NCI-H2196 treated with DMSO at 0.1 percent for 48 hours (cell line): Measurements from ENCODE around the gene SCT.

Experiments used
- DNase-seq: peaks from one replicate; lab custom pipeline; 2025; ENCODE audit not compliant: unreplicated experiment; lab: John Stamatoyannopoulos, UW

Gene SCT

GRCh38 chr11:643849-644738 is 17.1 kb upstream of the SCT start:
- no peak for DNase-seq

DNA sequence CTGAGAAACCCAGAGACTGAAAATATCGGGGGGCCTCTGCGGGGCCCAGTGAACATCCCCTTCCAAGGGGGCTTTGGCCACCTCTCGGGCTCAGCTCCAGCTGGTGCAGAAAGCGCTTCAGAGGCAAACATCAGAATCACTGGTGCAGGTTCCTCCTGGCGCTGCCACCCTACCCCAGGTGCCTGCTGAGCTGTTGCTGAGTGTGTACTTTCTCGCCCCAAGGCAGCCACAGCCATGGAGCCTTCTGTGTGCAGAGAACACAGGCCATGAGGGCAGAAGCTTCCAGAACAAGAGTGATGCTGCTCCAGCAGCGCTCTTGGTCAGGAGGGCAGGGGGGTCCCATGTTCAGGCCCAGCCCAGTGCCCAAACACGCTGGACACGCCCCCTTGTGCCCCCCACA is 16.4 kb upstream of the SCT start:
- no peak for DNase-seq

GRCh38 chr11:641806-642370 is 14.9 kb upstream of the SCT start:
- no peak for DNase-seq

DNA sequence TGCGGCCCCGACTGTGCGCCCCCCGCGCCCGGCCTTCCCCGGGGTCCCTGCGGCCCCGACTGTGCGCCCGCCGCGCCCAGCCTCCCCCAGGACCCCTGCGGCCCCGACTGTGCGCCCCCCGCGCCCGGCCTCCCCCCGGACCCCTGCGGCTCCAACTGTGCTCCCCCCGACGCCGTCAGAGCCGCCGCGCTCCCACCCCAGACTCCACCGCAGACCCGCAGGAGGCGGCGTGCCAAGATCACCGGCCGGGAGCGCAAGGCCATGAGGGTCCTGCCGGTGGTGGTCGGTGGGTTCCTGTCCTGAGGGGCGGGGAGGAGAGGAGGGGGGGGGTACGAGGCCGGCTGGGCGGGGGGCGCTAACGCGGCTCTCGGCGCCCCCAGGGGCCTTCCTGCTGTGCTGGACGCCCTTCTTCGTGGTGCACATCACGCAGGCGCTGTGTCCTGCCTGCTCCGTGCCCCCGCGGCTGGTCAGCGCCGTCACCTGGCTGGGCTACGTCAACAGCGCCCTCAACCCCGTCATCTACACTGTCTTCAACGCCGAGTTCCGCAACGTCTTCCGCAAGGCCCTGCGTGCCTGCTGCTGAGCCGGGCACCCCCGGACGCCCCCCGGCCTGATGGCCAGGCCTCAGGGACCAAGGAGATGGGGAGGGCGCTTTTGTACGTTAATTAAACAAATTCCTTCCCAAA is 13.2 kb upstream of the SCT start:
- no peak for DNase-seq

- no peak for DNase-seq
Measured at GRCh38 chr11:639332-639955, 12.5 kb upstream of the SCT start.

DNA sequence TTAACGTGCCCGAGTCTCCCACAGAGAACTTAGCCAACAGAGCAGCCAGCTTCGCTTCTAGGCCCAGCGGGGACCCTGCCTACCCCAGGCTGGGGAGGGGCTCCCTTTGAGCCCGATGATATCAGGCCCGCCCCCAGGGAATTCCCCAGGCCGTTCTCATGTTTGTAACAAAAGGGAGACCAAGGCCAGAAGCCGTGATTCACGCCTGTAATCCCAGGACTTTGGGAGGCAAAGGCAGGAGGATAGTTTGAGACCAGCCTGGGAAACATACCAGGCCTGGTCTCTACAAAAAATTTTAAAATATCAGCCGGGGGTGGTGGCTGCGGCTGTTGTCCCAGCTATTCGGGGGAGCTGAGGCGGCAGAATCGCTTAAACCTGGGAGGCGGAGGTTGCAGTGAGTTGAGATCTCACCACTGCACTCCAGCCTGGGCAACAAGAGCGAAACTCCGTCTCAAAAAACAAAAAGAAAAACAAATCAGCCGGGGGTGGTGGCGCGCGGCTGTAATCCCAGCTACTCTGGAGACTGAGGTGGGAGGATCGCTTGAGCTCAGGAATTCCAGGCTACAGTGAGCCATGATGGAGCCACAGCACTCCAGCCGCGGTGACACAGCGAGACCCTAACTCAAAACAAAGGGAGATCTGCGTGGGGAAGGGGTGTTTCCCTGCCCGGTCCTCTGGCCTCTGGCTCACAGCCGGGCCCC is 11.8 kb upstream of the SCT start:
- no peak for DNase-seq

GRCh38 chr11:637593-638521 is 10.9 kb upstream of the SCT start:
- DNase-seq: no peak

GRCh38 chr11:637333-637592 is 10.3 kb upstream of the SCT start:
- no peak for DNase-seq

DNA sequence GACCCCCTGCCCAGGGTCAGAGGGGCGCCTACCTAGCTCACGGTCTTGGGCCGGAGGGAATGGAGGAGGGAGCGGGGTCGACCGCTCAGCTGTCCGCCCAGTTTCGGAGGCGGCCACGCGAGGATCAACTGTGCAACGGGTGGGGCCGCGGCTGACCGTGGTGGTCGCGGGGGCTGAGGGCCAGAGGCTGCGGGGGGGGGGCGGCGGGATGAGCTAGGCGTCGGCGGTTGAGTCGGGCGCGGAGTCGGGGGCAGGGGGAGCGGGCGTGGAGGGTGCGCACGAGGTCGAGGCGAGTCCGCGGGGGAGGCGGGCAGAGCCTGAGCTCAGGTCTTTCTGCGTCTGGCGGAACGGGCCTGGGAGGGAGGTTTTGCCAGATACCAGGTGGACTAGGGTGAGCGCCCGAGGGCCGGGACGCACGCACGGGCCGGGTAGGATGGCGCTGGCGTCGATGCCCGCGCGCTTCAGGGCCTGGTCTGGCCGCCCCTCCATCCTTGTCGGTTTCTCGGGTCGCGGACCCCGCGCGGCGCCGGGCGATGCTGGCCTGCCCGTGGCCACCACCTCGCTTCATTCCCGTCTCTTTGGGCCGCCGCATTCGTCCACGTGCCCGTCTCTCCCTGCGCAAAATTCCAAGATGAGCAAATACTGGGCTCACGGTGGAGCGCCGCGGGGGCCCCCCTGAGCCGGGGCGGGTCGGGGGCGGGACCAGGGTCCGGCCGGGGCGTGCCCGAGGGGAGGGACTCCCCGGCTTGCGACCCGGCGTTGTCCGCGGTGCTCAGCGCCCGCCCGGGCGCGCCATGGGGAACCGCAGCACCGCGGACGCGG is 9.7 kb upstream of the SCT start, which contains the start of gene DRD4:
Gene DRD4, plus strand, starts transcription at position 759 of the 822 bp plus-strand sequence. Its CDS starts 36 bp downstream, at position 795.
- DNase-seq: no peak

DNA sequence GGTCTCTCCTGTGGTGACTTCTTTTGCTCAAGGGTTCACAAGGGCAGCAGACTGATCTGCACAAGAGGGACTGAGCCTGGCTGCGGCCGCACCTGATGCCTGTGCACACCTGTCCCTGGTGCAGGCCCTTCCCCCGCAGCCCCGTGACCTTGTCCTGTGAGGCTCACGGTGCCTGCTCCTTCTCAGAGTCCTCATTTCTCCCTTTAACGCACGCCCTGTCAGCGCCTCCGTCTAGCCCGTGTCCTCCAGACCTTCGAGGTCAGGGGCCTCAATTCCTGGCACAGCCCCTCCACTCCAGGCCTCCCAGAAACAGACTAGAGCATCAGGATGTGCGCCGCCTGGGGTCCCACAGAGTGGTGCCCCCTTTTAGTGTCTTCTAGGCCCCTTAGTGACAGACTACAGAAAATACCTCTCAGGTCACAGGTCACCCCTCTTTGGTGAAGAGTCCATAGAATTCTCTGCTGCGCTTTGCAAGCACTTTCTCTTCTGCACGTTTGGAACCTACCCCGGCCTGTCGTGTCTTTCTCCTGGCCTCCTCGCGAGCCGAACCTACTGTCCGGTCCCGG is 9.0 kb upstream of the SCT start:
- DNase-seq: no peak

GRCh38 chr11:630871-631270 is 3.9 kb upstream of the SCT start:
- DNase-seq: no peak

GRCh38 chr11:629237-629583 is 2.2 kb upstream of the SCT start:
- no peak for DNase-seq

- DNase-seq: no peak
Measured at GRCh38 chr11:628056-628455, 1.1 kb upstream of the SCT start.

DNA sequence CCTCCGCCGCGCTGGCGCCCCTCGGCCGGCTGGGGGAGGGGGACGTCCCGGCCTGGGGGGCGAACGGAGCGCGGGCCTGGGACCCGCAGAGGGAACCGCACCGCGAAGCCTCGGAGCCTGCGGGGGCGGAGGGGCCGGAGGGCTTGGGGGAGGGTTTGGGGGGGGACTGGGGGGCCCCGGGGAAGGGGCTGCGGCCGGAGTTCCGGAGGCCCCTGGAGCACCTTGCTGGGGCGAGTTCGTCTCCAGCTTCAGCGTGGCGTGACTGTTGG is 261 bp upstream of the SCT start:
- no peak for DNase-seq

- no peak for DNase-seq
Measured at GRCh38 chr11:625636-626268, 1.2 kb downstream of the SCT start.

GRCh38 chr11:624705-625635 is 2.0 kb downstream of the SCT start, which contains the start of gene CDHR5:
TSS of gene CDHR5 (minus strand) at chr11:624955. CDS start at chr11:624902, 53 bp downstream.
- DNase-seq: no peak

DNA sequence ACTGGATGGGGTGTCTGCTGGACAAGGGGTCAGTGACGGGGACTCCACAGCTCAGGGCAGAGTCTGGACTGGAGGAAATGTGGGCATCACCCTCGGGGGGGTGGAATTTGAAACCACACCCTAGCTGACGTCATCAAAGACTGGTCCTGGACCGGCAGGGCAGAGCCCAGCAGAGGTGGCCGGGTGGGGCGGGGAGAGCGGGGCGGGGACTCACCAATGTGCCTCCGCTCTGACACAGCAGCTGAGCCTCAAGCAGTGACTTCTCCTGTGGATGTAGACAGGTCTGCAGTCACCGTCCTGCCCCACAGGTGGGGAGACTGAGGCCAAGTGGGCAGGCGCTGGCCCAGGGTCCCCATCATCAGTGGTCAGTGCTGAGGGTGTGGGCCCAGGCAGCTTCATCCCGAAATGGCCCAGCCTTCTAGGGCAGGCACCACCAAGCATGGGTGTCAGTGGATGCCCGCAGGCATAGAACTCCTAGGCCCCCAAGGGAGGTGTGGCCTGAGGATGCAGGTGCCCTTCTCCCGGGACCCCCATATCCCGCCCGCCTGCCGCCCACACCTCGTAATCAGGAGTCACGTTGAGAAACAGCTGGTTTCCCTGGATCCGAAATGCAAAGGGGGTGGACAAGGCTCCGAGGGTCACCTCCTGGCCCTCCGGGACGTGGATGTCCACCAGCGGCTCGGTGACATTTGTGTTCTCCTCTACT is 2.8 kb downstream of the SCT start:
- no peak for DNase-seq
